Measurements from ENCODE around the gene TTC23L. TPM values are rescaled to one million over a fixed set of nuclear protein-coding genes. Genes with fewer than 3 reads are reported as not detected.

The TTC23L gene
- total RNA-seq, 1 donor from 2014 or later: 1.6 TPM

- DNase-seq (ENCODE audit: low read depth, low spot score): no peak
- Mint-ChIP-seq H3K9me3 (no peaks in the 10 kb centered on the region), H3K4me1 (peaks cover 28% of the 10 kb centered on the region), H3K36me3 (ENCODE audit: low read depth) (peaks cover 7% of the 10 kb centered on the region), H3K4me3 (peak overlapping the region; percentile 4), H3K27ac (ENCODE audit: unreplicated experiment) (no peak overlapping the region), H3K27me3 (ENCODE audit: low read depth) (no peaks in the 10 kb centered on the region)
- peak; percentile 21 for TF ChIP-seq CTCF (conservative IDR thresholded peaks at IDR 0.05)
Observed at GRCh38 chr5:34833976-34834793, 4.8 kb upstream of the TTC23L start.

- Mint-ChIP-seq H3K9me3 (no peaks in the 10 kb centered on the region), H3K27ac (ENCODE audit: unreplicated experiment) (no peak overlapping the region), H3K4me1 (peaks cover 34% of the 10 kb centered on the region), H3K27me3 (ENCODE audit: low read depth) (no peaks in the 10 kb centered on the region), H3K4me3 (no peak overlapping the region), H3K36me3 (ENCODE audit: low read depth) (peaks cover 4% of the 10 kb centered on the region)
- no peak for TF ChIP-seq CTCF (conservative IDR thresholded peaks at IDR 0.05)
- no peak for DNase-seq (ENCODE audit: low read depth, low spot score)
Observed at GRCh38 chr5:34834794-34835089, 4.2 kb upstream of the TTC23L start.

- Mint-ChIP-seq H3K27me3 (ENCODE audit: low read depth) (no peaks in the 10 kb centered on the region), H3K4me3 (peak overlapping the region; percentile 28), H3K4me1 (peaks cover 29% of the 10 kb centered on the region), H3K9me3 (no peaks in the 10 kb centered on the region), H3K27ac (ENCODE audit: unreplicated experiment) (no peak overlapping the region), H3K36me3 (ENCODE audit: low read depth) (peaks cover 2% of the 10 kb centered on the region)
- no peak for TF ChIP-seq CTCF (conservative IDR thresholded peaks at IDR 0.05)
- DNase-seq (ENCODE audit: low read depth, low spot score): no peak
Observed at GRCh38 chr5:34835664-34836063, 3.3 kb upstream of the TTC23L start.

- H3K27ac Mint-ChIP-seq (ENCODE audit: unreplicated experiment): no peak overlapping the region
- no peaks in the 10 kb centered on the region for H3K27me3 Mint-ChIP-seq (ENCODE audit: low read depth)
- H3K4me3 Mint-ChIP-seq: peak overlapping the region; percentile 68
- peaks cover 16% of the 10 kb centered on the region for H3K4me1 Mint-ChIP-seq
- H3K36me3 Mint-ChIP-seq (ENCODE audit: low read depth): peaks cover 5% of the 10 kb centered on the region
- no peak for TF ChIP-seq CTCF (conservative IDR thresholded peaks at IDR 0.05)
- H3K9me3 Mint-ChIP-seq: no peaks in the 10 kb centered on the region
- no peak for DNase-seq (ENCODE audit: low read depth, low spot score)
Observed at GRCh38 chr5:34841816-34842215, 2.9 kb downstream of the TTC23L start.

GRCh38 chr5:34842554-34842953, 3.6 kb downstream of the TTC23L start:
- no peak overlapping the region for H3K4me3 Mint-ChIP-seq
- H3K27ac Mint-ChIP-seq (ENCODE audit: unreplicated experiment): no peak overlapping the region
- no peaks in the 10 kb centered on the region for H3K9me3 Mint-ChIP-seq
- peaks cover 5% of the 10 kb centered on the region for H3K36me3 Mint-ChIP-seq (ENCODE audit: low read depth)
- H3K27me3 Mint-ChIP-seq (ENCODE audit: low read depth): no peaks in the 10 kb centered on the region
- peaks cover 16% of the 10 kb centered on the region for H3K4me1 Mint-ChIP-seq
- DNase-seq (ENCODE audit: low read depth, low spot score): no peak
- no peak for TF ChIP-seq CTCF (conservative IDR thresholded peaks at IDR 0.05)

Data from neural crest cell (in vitro differentiated cells).